GM19463 (cell line): ENCODE measurements around the gene XYLT1.
"Not testable (repeated sequence)": the region's sequence is repeated elsewhere in the genome, so short reads cannot be mapped to it uniquely, and the experiment has no call there.

Experiments
- ATAC-seq: cut with Tn5 transposase; IDR thresholded peaks from one replicate; pipeline ENCODE4 v1.9.1; 2021; ENCODE audit warnings: mild to moderate bottlenecking, moderate library complexity; ENCODE audit not compliant: unreplicated experiment

The XYLT1 gene, protein sequence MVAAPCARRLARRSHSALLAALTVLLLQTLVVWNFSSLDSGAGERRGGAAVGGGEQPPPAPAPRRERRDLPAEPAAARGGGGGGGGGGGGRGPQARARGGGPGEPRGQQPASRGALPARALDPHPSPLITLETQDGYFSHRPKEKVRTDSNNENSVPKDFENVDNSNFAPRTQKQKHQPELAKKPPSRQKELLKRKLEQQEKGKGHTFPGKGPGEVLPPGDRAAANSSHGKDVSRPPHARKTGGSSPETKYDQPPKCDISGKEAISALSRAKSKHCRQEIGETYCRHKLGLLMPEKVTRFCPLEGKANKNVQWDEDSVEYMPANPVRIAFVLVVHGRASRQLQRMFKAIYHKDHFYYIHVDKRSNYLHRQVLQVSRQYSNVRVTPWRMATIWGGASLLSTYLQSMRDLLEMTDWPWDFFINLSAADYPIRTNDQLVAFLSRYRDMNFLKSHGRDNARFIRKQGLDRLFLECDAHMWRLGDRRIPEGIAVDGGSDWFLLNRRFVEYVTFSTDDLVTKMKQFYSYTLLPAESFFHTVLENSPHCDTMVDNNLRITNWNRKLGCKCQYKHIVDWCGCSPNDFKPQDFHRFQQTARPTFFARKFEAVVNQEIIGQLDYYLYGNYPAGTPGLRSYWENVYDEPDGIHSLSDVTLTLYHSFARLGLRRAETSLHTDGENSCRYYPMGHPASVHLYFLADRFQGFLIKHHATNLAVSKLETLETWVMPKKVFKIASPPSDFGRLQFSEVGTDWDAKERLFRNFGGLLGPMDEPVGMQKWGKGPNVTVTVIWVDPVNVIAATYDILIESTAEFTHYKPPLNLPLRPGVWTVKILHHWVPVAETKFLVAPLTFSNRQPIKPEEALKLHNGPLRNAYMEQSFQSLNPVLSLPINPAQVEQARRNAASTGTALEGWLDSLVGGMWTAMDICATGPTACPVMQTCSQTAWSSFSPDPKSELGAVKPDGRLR

GRCh38 chr16:17470908-17471718, at the start of gene XYLT1:
Gene XYLT1, minus strand, starts transcription at chr16:17470960. Its CDS starts 164 bp downstream, at chr16:17470796.
- ATAC-seq: no peak

DNA sequence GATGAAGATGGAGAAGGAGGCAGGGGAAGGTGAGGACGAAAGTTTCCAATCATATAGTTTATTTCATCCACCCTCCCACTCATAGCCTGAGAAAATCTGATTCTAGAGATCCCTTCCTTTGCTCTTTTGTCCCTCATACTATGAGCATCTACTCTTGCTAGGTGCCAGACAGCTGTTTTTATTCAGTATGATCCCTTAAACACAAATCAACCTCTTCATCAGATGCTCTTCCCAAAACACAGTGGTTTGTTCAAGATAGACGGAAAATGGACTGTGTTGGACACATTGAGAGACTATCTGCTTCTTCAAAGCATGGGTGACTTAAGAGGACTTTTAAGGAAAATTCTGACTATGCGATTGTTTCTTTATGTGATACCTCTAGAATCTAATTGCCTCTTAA, 49.4 kb upstream of the XYLT1 start:
- no peak for ATAC-seq

DNA sequence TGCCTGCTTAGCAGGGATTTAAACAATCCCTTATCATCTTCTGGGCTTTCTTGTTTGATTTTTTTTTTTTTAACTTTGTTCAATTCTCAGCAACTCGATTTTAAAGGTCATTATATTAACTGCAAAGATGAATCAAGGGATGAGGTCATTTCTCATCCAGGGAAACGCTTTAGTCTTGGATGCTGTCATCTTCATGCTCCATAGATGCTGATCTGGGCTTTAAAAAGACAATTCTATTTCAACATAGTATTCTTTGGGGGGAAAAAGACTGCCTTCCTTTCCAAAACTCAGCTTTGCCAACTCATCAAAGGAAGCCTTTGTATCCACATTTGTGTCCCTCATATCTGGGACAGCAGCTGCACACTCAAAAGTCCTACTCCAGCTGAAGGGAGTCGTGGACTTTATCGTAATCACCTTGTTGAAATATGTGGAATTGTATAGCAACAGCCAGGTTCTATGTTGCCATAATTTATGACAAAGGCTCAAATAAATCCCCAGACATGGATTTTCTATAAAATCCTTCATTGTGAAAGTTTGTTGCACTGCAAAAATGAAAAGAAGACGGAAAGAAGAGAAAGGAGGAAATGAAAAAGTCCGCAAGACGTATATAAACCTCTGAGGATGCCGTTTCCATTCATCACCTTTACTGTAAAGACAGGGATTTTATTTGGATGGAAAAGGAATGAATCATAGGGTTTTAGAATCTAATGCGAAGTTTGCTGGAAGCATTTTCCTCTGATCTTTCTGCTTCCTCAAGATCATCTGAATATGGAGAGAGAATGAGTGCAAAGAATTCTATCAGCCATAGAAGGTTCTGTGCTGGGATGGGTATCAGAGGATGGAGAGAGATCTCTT, 48.6 kb upstream of the XYLT1 start:
- ATAC-seq: no peak

DNA sequence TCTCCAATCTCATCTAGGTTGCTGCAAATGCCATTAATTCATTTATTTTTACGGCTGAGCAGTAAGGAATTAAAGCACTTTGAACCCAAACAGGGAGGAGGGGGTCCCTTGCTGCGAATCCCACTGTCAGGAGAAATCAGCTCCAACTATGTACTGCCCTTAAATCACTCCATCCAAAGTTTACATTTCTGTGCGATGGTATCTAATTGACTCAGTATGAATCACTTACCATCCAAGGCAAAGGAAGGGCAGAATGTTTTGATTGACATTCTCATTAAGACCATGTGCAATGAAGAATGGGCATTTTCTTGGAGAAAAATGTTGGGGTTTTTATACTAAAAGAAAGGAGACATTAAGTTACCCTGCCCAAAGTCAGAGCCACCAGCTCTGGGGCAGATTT, 47.7 kb upstream of the XYLT1 start:
- ATAC-seq: no peak

DNA sequence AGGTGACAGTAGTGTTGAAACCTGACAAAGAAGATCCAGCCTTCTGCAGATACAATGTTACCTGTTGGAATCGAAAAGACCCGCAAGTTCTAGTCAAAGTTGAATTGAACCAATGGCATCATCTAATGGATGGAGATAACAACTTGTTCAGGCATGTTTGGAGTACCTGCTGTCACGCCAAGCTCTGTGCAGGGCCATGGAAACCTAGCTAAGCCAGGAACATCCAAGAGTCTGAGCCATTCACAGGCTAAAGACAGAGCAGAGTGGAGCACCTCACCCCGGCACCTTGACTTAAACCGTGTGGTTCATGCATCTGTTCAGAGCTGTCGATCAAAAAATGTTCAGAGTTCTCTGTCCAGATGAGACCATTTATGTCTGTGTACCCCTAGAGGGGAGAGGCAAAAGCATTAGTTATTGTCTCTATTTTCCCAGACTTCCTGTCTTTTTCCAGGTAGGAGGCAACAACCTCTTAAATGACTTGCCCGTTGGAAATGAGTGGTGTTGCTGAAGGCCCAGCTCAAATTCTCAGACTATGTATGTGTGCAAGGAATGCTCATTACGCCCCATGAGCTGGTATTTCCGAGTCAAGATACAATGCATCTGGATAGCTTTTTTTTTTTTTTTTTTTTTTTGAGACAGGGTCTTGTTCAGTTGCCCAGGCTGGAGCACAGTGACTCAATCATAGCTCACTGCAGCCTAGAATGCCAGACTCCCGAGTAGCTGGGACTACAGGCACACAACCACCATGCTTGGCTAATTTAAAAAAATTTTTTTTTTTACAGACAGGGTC, 44.9 kb upstream of the XYLT1 start:
- ATAC-seq: no peak

GRCh38 chr16:17512636-17513220, 42.0 kb upstream of the XYLT1 start:
- no peak for ATAC-seq

GRCh38 chr16:17511340-17511739, 40.6 kb upstream of the XYLT1 start:
- ATAC-seq: no peak

GRCh38 chr16:17510567-17510966, 39.8 kb upstream of the XYLT1 start:
- no peak for ATAC-seq

- ATAC-seq: no peak
Observed at GRCh38 chr16:17509194-17509593, 38.4 kb upstream of the XYLT1 start.

DNA sequence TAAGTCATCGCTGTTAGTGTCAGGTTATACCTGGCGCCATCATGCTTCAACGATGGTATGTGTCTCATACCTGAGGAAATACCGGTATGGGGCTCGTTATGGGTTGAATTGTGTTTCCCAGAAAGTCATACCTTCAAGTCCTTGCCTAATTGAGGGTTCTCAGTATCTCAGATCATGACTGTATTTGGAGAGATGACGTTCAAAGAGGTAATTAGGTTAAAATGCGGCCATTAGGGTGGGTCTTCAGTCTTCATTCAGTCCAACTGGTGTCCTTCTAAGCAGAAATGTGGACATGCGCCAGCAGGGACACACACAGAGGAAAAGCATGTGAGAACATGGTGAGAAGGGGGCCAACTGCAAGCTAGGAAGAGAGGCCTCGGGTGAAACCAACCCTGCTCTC, 37.5 kb upstream of the XYLT1 start:
- no peak for ATAC-seq

- ATAC-seq: not testable (repeated sequence)
Observed at GRCh38 chr16:17507516-17507915, 36.8 kb upstream of the XYLT1 start.

GRCh38 chr16:17505828-17506227, 35.1 kb upstream of the XYLT1 start:
- ATAC-seq: not testable (repeated sequence)

DNA sequence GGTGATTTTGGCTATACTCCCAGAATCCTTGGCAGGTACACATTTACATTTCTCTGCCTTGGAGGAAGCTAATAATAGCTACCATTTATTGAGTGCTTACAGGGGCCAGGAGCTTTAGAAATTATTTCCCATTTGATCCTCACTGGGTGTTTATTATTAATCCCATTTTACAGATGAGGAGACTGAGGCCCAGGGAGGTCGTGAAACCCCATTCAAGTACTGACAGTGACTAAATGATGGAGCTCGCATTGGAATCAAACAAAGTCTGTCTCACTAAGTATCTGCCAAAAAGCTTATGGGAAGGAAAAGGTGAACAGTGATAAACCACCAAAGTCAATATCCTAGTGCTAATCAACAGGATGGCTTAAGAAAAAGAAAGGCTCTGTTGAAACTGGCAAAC, 33.3 kb upstream of the XYLT1 start:
- ATAC-seq: no peak

DNA sequence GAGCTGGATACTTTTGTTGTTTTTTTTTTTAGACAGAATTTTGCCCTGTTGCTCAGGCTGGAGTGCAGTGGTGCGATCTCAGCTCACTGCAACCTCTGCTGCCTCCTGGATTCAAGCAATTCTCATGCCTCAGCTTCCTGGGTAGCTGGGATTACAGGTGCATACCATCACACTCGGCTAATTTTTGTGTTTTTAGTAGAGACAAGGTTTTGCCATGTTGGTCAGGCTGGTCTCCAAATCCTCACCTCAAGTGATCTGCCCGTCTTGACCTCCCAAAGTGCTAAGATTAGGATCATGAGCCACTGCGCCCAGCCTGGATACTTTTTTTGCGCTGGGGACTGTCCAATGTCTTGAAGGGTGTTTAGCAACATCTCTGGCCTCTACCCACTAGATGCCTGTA, 32.6 kb upstream of the XYLT1 start:
- ATAC-seq: no peak

GRCh38 chr16:17501321-17501720, 30.6 kb upstream of the XYLT1 start:
- ATAC-seq: no peak

DNA sequence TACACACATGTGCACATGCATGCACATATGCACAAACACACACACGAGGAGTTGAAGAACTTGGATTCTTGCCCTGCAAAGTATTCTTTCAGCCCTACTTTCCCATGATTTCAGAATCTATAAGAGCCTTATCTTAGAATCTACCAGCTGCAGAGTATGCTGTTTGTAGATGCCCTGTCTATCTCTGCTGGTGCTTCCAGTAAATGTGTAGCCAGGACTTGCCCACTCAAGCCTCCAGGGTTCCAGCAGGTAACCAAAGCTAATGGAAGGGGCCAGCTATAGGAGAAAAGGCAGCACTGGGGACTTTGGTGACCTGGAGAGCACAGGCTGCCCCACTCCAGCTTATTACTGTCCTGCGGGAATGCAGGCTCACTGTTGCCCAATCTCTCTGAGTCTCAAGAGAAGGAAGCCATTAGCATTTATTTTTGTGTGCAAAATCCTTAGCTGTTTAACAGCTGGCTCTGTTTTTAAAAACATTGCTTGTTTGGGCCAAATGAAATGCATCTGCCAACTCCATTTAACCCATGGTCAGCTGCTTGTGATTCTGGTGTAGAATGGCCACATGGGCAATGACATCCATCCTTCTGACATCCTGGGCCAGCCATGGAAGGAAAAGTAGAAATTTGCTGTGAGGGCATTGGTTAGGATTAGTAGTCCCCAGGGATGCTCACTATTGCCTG, 28.6 kb upstream of the XYLT1 start:
- no peak for ATAC-seq

- no peak for ATAC-seq
Observed at GRCh38 chr16:17497648-17498047, 26.9 kb upstream of the XYLT1 start.

GRCh38 chr16:17496891-17497290, 26.1 kb upstream of the XYLT1 start:
- no peak for ATAC-seq
